HG03378 (cell line): ENCODE data around the gene PDAP1.
A peak's percentile ranks its signal among the peaks of the same experiment; 100 is the strongest.
"Not testable (repeated sequence)": the region's sequence is repeated elsewhere in the genome, so short reads cannot be mapped to it uniquely, and the experiment has no call there.

Experiments used
- ATAC-seq: cut with Tn5 transposase; IDR thresholded peaks from one replicate; pipeline ENCODE4 v1.9.1; 2021; ENCODE audit warnings: mild to moderate bottlenecking, moderate library complexity; ENCODE audit not compliant: unreplicated experiment

Gene PDAP1

GRCh38 chr7:99428972-99429566, 20.7 kb upstream of the PDAP1 start:
- no peak for ATAC-seq

GRCh38 chr7:99424932-99425730, 16.7 kb upstream of the PDAP1 start:
- ATAC-seq = no peak

- ATAC-seq = no peak
Observed at GRCh38 chr7:99422625-99423024, 14.2 kb upstream of the PDAP1 start.

GRCh38 chr7:99422186-99422585, 13.8 kb upstream of the PDAP1 start:
- no peak for ATAC-seq

- ATAC-seq = no peak
Observed at GRCh38 chr7:99420986-99421385, 12.6 kb upstream of the PDAP1 start.

GRCh38 chr7:99420213-99420612, 11.8 kb upstream of the PDAP1 start:
- ATAC-seq = no peak

- ATAC-seq = no peak
Observed at GRCh38 chr7:99419323-99420021, 11.1 kb upstream of the PDAP1 start.

- no peak for ATAC-seq
Observed at GRCh38 chr7:99418260-99418659, 9.9 kb upstream of the PDAP1 start.

GRCh38 chr7:99415513-99416127, 7.2 kb upstream of the PDAP1 start:
- ATAC-seq = not testable (repeated sequence)

GRCh38 chr7:99410635-99411034, 2.2 kb upstream of the PDAP1 start:
- ATAC-seq = no peak

GRCh38 chr7:99409806-99410205, 1.4 kb upstream of the PDAP1 start:
- ATAC-seq = no peak

GRCh38 chr7:99409192-99409572, 785 bp upstream of the PDAP1 start:
- ATAC-seq = peak; percentile 14

GRCh38 chr7:99407872-99408378, 472 bp downstream of the PDAP1 start:
- no peak for ATAC-seq

- no peak for ATAC-seq
Observed at GRCh38 chr7:99406557-99406956, 1.8 kb downstream of the PDAP1 start.

GRCh38 chr7:99404977-99405320, 3.4 kb downstream of the PDAP1 start:
- no peak for ATAC-seq

- no peak for ATAC-seq
Observed at GRCh38 chr7:99404235-99404976, 4.0 kb downstream of the PDAP1 start.

GRCh38 chr7:99403764-99404163, 4.6 kb downstream of the PDAP1 start:
- no peak for ATAC-seq

- ATAC-seq = no peak
Observed at GRCh38 chr7:99402854-99403253, 5.5 kb downstream of the PDAP1 start.

GRCh38 chr7:99399597-99399996, 8.8 kb downstream of the PDAP1 start:
- no peak for ATAC-seq

- ATAC-seq = no peak
Observed at GRCh38 chr7:99398891-99399445, 9.4 kb downstream of the PDAP1 start.
